Osteoblast (primary cell): ENCODE results near the gene CNNM1. TPM values are rescaled to one million over a fixed set of nuclear protein-coding genes. Genes with fewer than 3 reads are reported as not detected.

Experiments used
- DNase-seq: peaks from one replicate; pipeline ENCODE4 v3.0.0; 2011; ENCODE audit warnings: low spot score, mixed read lengths; ENCODE audit not compliant: insufficient read length; ENCODE audit errors: missing footprints
- H2AFZ ChIP-seq: 2 replicates; pipeline ENCODE4 v1.6.0; 2011; ENCODE audit warnings: mild to moderate bottlenecking, low read length
- H3K27ac ChIP-seq: 2 replicates; pipeline ENCODE4 v1.5.1; 2011; ENCODE audit warnings: mild to moderate bottlenecking, low read depth, low read length, moderate library complexity
- H3K27me3 ChIP-seq: 2 replicates; pipeline ENCODE4 v1.6.0; 2012; ENCODE audit warnings: mild to moderate bottlenecking, control low read depth, inconsistent platforms, low read length, moderate library complexity; ENCODE audit not compliant: insufficient read depth
- H3K36me3 ChIP-seq: 2 replicates; pipeline ENCODE4 v1.5.1; 2011; ENCODE audit warnings: mild to moderate bottlenecking, low read length, control low read depth, moderate library complexity; ENCODE audit not compliant: insufficient read depth
- H3K4me1 ChIP-seq: 2 replicates; pipeline ENCODE4 v1.5.1; 2011; ENCODE audit warnings: mild to moderate bottlenecking, low read length, control low read depth, moderate library complexity; ENCODE audit not compliant: insufficient read depth
- H3K4me2 ChIP-seq: 2 replicates; pipeline ENCODE4 v1.6.0; 2011; ENCODE audit warnings: mild to moderate bottlenecking, low read length; ENCODE audit not compliant: insufficient read depth
- H3K4me3 ChIP-seq: fragments of 200-600 bp; sonication (generic); 3 replicates; pipeline ENCODE4 v1.5.1; 2012; ENCODE audit warnings: mild to moderate bottlenecking, low read length, inconsistent platforms; ENCODE audit not compliant: insufficient read depth
- H3K79me2 ChIP-seq: 2 replicates; pipeline ENCODE4 v1.6.0; 2012; ENCODE audit warnings: mild to moderate bottlenecking, low read length, control low read depth, inconsistent platforms; ENCODE audit not compliant: insufficient read depth
- H3K9me3 ChIP-seq: 2 replicates; pipeline ENCODE4 v1.5.1; 2011; ENCODE audit warnings: low read depth, low read length, control low read depth
- H4K20me1 ChIP-seq: 2 replicates; pipeline ENCODE4 v1.6.0; 2012; ENCODE audit warnings: mild to moderate bottlenecking, low read length, control low read depth; ENCODE audit not compliant: insufficient read depth
- CTCF ChIP-seq: IDR thresholded peaks from 2 replicates; pipeline ENCODE4 v1.5.1; 2011; ENCODE audit warnings: mild to moderate bottlenecking, low read depth, low read length, moderate library complexity; ENCODE audit errors: extremely low read depth
- total RNA-seq: library from RNA; depleted of rRNA; stranded (reverse); fragments of >200 nt; gene quantifications from 2 replicates; pipeline ENCODE4 v1.2.3, GENCODE V29; 2012

CNNM1 gene
- total RNA-seq, 1 donor, result 0.36 TPM

DNA sequence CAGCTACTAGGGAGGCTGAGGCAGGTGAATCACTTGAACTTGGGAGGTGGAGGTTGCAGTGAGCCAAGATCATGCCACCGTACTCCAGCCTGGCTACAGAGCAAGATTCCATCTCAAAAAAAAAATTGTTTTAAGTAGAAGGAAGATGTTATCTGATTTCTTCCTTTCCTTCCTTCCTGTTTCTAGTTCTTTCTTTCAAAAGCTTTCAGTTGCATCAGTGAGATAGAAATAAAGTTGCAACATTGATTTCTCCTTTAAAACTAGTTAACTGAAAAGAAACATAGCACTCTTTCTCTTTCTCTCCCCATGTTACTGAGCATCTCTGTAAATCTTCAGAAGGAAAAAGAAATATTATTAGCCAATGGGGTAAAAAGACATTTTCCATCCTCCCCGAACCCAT lies 37.5 kb downstream of the CNNM1 start:
- peaks cover 17% of the 10 kb centered on the region for H3K4me1 ChIP-seq
- no peak overlapping the region for H3K27ac ChIP-seq
- H3K79me2 ChIP-seq, result no peaks in the 10 kb centered on the region
- H4K20me1 ChIP-seq, result no peaks in the 10 kb centered on the region
- no peak overlapping the region for H3K4me2 ChIP-seq
- H2AFZ ChIP-seq, result no peak overlapping the region
- no peaks in the 10 kb centered on the region for H3K9me3 ChIP-seq
- DNase-seq, result no peak
- TF ChIP-seq CTCF, result no peak
- H3K36me3 ChIP-seq, result no peaks in the 10 kb centered on the region
- H3K4me3 ChIP-seq, result no peak overlapping the region
- no peaks in the 10 kb centered on the region for H3K27me3 ChIP-seq

GRCh38 chr10:99368646-99369045 lies 39.5 kb downstream of the CNNM1 start:
- Histone ChIP-seq H3K9me3 (no peaks in the 10 kb centered on the region), H3K36me3 (no peaks in the 10 kb centered on the region), H3K27me3 (no peaks in the 10 kb centered on the region), H4K20me1 (no peaks in the 10 kb centered on the region), H3K4me1 (peaks cover 24% of the 10 kb centered on the region), H2AFZ (no peak overlapping the region), H3K27ac (peak overlapping the region; percentile 49), H3K79me2 (no peaks in the 10 kb centered on the region), H3K4me2 (peak overlapping the region; percentile 50), H3K4me3 (no peak overlapping the region)
- no peak for DNase-seq
- TF ChIP-seq CTCF, result no peak

DNA sequence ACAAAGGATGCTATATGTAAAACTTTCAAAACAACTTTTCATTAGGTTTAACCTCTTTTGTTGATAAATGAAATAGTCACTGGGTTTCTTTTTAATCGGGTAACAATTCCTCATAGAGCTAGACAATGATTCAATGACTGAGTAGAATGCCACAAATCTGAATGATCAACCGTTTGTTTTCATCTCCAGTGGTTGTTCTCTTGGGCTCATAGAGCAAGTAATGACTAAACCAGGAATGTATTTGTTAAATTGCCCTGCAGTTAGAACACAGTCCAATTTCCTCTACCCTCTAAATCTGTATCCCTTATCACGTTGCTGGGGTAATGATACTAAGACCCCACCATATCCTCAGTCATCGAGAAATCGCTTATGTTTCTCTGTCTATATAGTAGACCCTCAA lies 40.0 kb downstream of the CNNM1 start:
- peaks cover 24% of the 10 kb centered on the region for H3K4me1 ChIP-seq
- no peaks in the 10 kb centered on the region for H4K20me1 ChIP-seq
- H3K9me3 ChIP-seq, result no peaks in the 10 kb centered on the region
- no peak overlapping the region for H2AFZ ChIP-seq
- H3K27ac ChIP-seq, result peak overlapping the region; percentile 49
- no peaks in the 10 kb centered on the region for H3K36me3 ChIP-seq
- no peaks in the 10 kb centered on the region for H3K27me3 ChIP-seq
- no peak for TF ChIP-seq CTCF
- no peak for DNase-seq
- peak overlapping the region; percentile 50 for H3K4me2 ChIP-seq
- H3K79me2 ChIP-seq, result no peaks in the 10 kb centered on the region
- no peak overlapping the region for H3K4me3 ChIP-seq

GRCh38 chr10:99369551-99369950 lies 40.4 kb downstream of the CNNM1 start:
- Histone ChIP-seq H3K79me2 (no peaks in the 10 kb centered on the region), H3K4me3 (no peak overlapping the region), H3K27me3 (no peaks in the 10 kb centered on the region), H3K27ac (peak overlapping the region; percentile 49), H3K4me2 (peak overlapping the region; percentile 50), H3K9me3 (no peaks in the 10 kb centered on the region), H3K4me1 (peaks cover 24% of the 10 kb centered on the region), H2AFZ (no peak overlapping the region), H3K36me3 (no peaks in the 10 kb centered on the region), H4K20me1 (no peaks in the 10 kb centered on the region)
- TF ChIP-seq CTCF, result no peak
- DNase-seq, result no peak
